Mucosa of descending colon (tissue), 3 donors: ENCODE measurements around the gene DEPDC1B. TPM values are rescaled to one million over a fixed set of nuclear protein-coding genes. Genes with fewer than 3 reads are reported as not detected.

Source experiments
- ATAC-seq: fragments of 200-7000 bp; cut with Tn5 transposase; one replicate; pipeline ENCODE4 v1.9.1; 2020; ENCODE audit warnings: mild to moderate bottlenecking, moderate library complexity
- DNase-seq, 3 donors: peaks; one replicate each; pipeline ENCODE4 v3.0.0-alpha.2; 2020
- H3K36me3 ChIP-seq: fragments of 200-600 bp; one replicate; pipeline ENCODE4 v1.8.0; 2021; ENCODE audit warnings: low read depth, mild to moderate bottlenecking
- H3K4me1 ChIP-seq: fragments of 200-600 bp; one replicate; pipeline ENCODE4 v1.8.0; 2021; ENCODE audit warnings: low read depth, mild to moderate bottlenecking
- H3K4me3 ChIP-seq: fragments of 200-600 bp; one replicate; pipeline ENCODE4 v1.8.0; 2021; ENCODE audit warnings: mild to moderate bottlenecking
- H3K9me3 ChIP-seq: fragments of 200-600 bp; one replicate; pipeline ENCODE4 v1.8.0; 2021; ENCODE audit warnings: mild to moderate bottlenecking
- CTCF ChIP-seq: fragments of 200-600 bp; IDR thresholded peaks from one replicate; pipeline ENCODE4 v1.8.0; 2022; ENCODE audit warnings: antibody characterized with exemption, mild to moderate bottlenecking
- intact Hi-C, 2 donors: fragments of 100-400 bp; cut with DNase I in 1 of 2; cut with micrococcal nuclease in 1 of 2; formaldehyde crosslinking; loops; one replicate each; pipeline versions ENCODE4 v1.11.0 to v1.11.1; 2022; cut with DNase I, micrococcal nuclease
- total RNA-seq, 3 donors: library from RNA; stranded (reverse); fragmentation: NEBNext Ultra II Directional in 2 of 3; extraction: Animal tissue kit (Norgen Biotek cat#: 25700) in 2 of 3; gene quantifications; one replicate each; pipeline versions ENCODE4 v1.2.1 to v1.2.4, GENCODE V29; 2021 to 2023
- donor health status: DM: no; HTN: no; CAD: no; lungs with moderate emphysema.
- donor health status: DM: no; HTN: no; CAD: no.
- donor health status: DM: no; HTN: yes; CAD: no.

The DEPDC1B gene
- total RNA-seq, 3 donors from 2014 or later: 3.4 to 9.8 (median 4.5) TPM

- ATAC-seq (peak; percentile 2), DNase-seq (no peak)
- no peaks in the 10 kb centered on the region for H3K36me3 ChIP-seq
- H3K4me1 ChIP-seq: peaks cover 30% of the 10 kb centered on the region
- no peaks in the 10 kb centered on the region for H3K9me3 ChIP-seq
- intact Hi-C loops: loop anchor here in 1 of 2 donors (10.0 kb wide), 1 partner anchor 860 kb away; no protein-coding TSS in a partner anchor
- no peak overlapping the region for H3K4me3 ChIP-seq
- TF ChIP-seq CTCF: no peak
These were observed 25.5 kb downstream of the DEPDC1B start for GRCh38 chr5:60674251-60675069.

GRCh38 chr5:60673334-60673733 lies 26.6 kb downstream of the DEPDC1B start:
- Histone ChIP-seq H3K4me1 (peaks cover 35% of the 10 kb centered on the region), H3K9me3 (no peaks in the 10 kb centered on the region), H3K4me3 (no peak overlapping the region), H3K36me3 (no peaks in the 10 kb centered on the region)
- no peak for DNase-seq
- intact Hi-C loops: loop anchor here in 1 of 2 donors (10.0 kb wide), 1 partner anchor 859 kb away; no protein-coding TSS in a partner anchor
- ATAC-seq: peak; percentile 25
- TF ChIP-seq CTCF: no peak

GRCh38 chr5:60672693-60673264 lies 27.2 kb downstream of the DEPDC1B start:
- no peaks in the 10 kb centered on the region for H3K36me3 ChIP-seq
- H3K9me3 ChIP-seq: no peaks in the 10 kb centered on the region
- intact Hi-C loops: loop anchor here in 1 of 2 donors (10.0 kb wide), 1 partner anchor 858 kb away; no protein-coding TSS in a partner anchor
- no peak overlapping the region for H3K4me3 ChIP-seq
- DNase-seq (peak; percentile 58 to 77 (median 67)), ATAC-seq (peak; percentile 90)
- TF ChIP-seq CTCF: no peak
- H3K4me1 ChIP-seq: peaks cover 35% of the 10 kb centered on the region

GRCh38 chr5:60671899-60672692 lies 27.9 kb downstream of the DEPDC1B start:
- Histone ChIP-seq H3K4me3 (no peak overlapping the region), H3K36me3 (no peaks in the 10 kb centered on the region), H3K9me3 (no peaks in the 10 kb centered on the region), H3K4me1 (peaks cover 35% of the 10 kb centered on the region)
- no peak for TF ChIP-seq CTCF
- ATAC-seq (peak; percentile 21), DNase-seq (no peak)
- intact Hi-C loops: loop anchor here in 1 of 2 donors (10.0 kb wide), 1 partner anchor 857 kb away; no protein-coding TSS in a partner anchor

- intact Hi-C loops: loop anchor here in 1 of 2 donors (10.0 kb wide), 1 partner anchor 856 kb away; no protein-coding TSS in a partner anchor
- Histone ChIP-seq H3K36me3 (no peaks in the 10 kb centered on the region), H3K4me1 (peaks cover 35% of the 10 kb centered on the region), H3K9me3 (no peaks in the 10 kb centered on the region), H3K4me3 (no peak overlapping the region)
- no peak for TF ChIP-seq CTCF
- ATAC-seq (peak; percentile 42), DNase-seq (no peak)
These were observed 29.2 kb downstream of the DEPDC1B start for GRCh38 chr5:60670749-60671148.
